RWPE2 (cell line): ENCODE measurements around the gene EDDM13.

ENCODE experiments used
- ATAC-seq: fragments of 200-7000 bp; cut with Tn5 transposase; 3 replicates; pipeline ENCODE4 v1.9.1; 2021; ENCODE audit warnings: low read depth
- DNase-seq: peaks from one replicate; pipeline ENCODE4 v3.0.0-alpha.2; 2020; ENCODE audit warnings: low spot score
- H3K27ac ChIP-seq: fragments of 450-650 bp; 2 replicates; pipeline ENCODE4 v1.5.1; 2017; ENCODE audit warnings: mild to moderate bottlenecking; ENCODE audit not compliant: poor library complexity, severe bottlenecking
- H3K27me3 ChIP-seq: fragments of 250-450 bp; sonication (Bioruptor Pico); 2 replicates; pipeline ENCODE4 v1.5.1; 2021; ENCODE audit warnings: mild to moderate bottlenecking, moderate library complexity; ENCODE audit not compliant: insufficient read depth, poor library complexity, severe bottlenecking
- H3K36me3 ChIP-seq: fragments of 250-450 bp; sonication (Bioruptor Pico); 2 replicates; pipeline ENCODE4 v1.5.1; 2020; ENCODE audit warnings: low read depth, mild to moderate bottlenecking, moderate library complexity
- H3K4me1 ChIP-seq: fragments of 250-450 bp; sonication (Bioruptor Pico); 2 replicates; pipeline ENCODE4 v1.5.1; 2021; ENCODE audit warnings: mild to moderate bottlenecking, moderate library complexity; ENCODE audit not compliant: insufficient read depth, poor library complexity, severe bottlenecking
- H3K4me3 ChIP-seq: fragments of 250-450 bp; sonication (Bioruptor Pico); 2 replicates; pipeline ENCODE4 v1.5.1; 2021; ENCODE audit warnings: mild to moderate bottlenecking, moderate library complexity; ENCODE audit not compliant: severe bottlenecking
- H3K9me3 ChIP-seq: fragments of 250-450 bp; sonication (Bioruptor Pico); 2 replicates; pipeline ENCODE4 v1.5.1; 2021; ENCODE audit warnings: mild to moderate bottlenecking, moderate library complexity; ENCODE audit not compliant: severe bottlenecking
- TF ChIP-seq, protein P1 (sequence below): fragments of 450-650 bp; IDR thresholded peaks from one replicate; pipeline ENCODE4 v1.5.1; 2017; ENCODE audit warnings: mild to moderate bottlenecking, moderate library complexity; ENCODE audit not compliant: poor library complexity, severe bottlenecking

EDDM13 gene

DNA sequence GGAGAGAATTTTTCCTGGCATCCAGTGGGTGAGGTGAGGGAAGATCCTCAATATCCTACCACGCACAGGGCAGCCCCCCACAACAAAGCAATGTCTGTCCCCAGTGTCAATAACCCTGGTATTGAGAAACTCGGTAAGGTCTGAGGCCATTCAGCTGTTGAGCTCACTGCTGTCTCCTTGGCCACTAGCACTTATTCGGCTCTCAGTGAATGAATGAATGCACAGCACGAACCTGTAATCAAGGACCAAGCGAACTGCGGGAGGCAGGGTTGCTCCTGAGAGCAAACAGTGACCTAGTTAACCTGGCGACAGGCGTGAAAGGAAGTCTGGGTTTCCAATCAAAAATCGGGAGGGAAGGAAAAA, 41.5 kb downstream of the EDDM13 start:
- H3K27ac ChIP-seq: peak overlapping the region; percentile 71
- H3K4me1 ChIP-seq: peaks cover 3% of the 10 kb centered on the region
- DNase-seq: no peak
- TF ChIP-seq, protein P1, sequence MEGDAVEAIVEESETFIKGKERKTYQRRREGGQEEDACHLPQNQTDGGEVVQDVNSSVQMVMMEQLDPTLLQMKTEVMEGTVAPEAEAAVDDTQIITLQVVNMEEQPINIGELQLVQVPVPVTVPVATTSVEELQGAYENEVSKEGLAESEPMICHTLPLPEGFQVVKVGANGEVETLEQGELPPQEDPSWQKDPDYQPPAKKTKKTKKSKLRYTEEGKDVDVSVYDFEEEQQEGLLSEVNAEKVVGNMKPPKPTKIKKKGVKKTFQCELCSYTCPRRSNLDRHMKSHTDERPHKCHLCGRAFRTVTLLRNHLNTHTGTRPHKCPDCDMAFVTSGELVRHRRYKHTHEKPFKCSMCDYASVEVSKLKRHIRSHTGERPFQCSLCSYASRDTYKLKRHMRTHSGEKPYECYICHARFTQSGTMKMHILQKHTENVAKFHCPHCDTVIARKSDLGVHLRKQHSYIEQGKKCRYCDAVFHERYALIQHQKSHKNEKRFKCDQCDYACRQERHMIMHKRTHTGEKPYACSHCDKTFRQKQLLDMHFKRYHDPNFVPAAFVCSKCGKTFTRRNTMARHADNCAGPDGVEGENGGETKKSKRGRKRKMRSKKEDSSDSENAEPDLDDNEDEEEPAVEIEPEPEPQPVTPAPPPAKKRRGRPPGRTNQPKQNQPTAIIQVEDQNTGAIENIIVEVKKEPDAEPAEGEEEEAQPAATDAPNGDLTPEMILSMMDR: no peak
- peaks cover 20% of the 10 kb centered on the region for H3K36me3 ChIP-seq
- no peaks in the 10 kb centered on the region for H3K27me3 ChIP-seq
- ATAC-seq: no peak
- no peaks in the 10 kb centered on the region for H3K9me3 ChIP-seq
- peak overlapping the region; percentile 88 for H3K4me3 ChIP-seq

DNA sequence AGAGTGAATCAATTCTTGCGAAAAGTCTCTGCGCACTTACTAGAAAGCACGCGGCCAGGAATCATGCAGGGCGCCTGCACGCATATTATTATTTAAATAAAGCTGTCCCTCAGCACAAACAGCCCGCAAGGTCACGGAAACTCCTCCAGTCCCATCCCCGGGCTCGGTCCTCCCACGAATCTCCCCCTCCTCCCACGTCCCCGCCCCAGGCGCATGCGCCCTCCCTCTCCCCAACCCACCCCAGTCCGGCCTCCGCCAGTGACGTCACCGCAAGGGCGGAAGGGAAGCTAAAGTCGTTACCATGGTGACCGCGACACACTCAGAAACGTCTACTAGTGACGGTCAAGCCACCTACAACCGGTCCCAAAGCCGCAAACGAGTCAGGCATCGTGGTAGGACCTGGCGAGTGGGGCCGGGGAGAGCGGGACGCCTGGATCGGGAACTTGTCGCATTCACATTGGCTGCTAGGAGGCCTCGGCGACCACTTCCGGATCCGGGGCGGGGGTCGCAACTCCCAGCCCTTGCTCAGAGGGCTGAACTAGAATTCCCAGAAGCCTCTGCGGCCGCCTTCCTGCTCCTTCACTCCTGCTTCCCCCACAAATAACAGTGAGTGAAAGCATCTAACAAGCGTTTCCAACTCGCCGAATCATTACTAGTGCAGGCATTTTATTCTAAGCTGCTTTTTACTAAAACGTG, 42.0 kb downstream of the EDDM13 start, which contains the start of gene ZSCAN5A:
ZSCAN5A (minus strand) TSS at position 459 of the 696 bp plus-strand sequence. CDS start 89,793 bp downstream, outside the sequence.
- ATAC-seq (peak; percentile 76), DNase-seq (peak; percentile 95)
- H3K4me3 ChIP-seq: peak within 1 kb of the TSS; percentile 88
- H3K27ac ChIP-seq: peak within 1 kb of the TSS; percentile 71
- no peaks in the 10 kb centered on the region for H3K27me3 ChIP-seq
- TF ChIP-seq, protein P1: no peak
- peaks cover 3% of the 10 kb centered on the region for H3K4me1 ChIP-seq
- H3K36me3 ChIP-seq: peaks cover 15% of the 10 kb centered on the region
- no peaks in the 10 kb centered on the region for H3K9me3 ChIP-seq

DNA sequence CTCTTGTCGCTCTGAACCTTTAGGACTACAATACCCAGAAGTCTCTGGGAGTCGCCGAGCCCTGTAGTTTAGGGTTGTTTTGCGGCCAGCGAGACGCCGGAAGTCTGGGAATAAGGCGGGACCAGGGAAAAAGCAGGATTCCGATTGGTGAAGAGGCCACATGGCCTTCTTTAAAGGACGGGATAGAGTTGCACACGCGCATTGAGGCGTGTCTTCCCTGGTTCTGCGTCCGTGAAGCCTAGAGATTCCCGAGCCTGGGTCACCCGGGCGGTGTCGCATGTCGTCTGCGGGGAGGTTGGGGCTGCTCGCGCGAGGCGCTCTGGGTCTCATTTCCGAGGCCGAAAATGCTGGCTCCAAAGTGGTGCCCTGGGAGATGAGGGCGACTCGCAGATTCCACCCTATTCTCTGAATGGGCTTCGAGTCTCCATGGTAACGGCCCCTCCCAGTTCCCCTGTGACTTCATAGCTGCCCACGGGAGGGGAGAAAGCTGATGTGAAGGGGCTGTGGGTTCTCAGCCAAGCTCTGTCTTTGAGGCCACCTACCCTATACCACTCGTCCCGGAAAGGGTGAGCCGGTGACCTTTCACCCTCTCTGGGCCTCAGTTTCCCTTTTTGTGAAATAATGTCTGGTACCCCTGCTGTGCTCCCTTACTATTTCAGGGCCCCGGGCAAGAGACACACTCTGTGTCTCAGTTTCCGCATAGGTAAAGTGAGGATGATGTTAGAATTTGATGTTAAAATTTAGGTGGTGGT, 42.7 kb downstream of the EDDM13 start:
- Histone ChIP-seq H3K9me3 (no peaks in the 10 kb centered on the region), H3K4me1 (peaks cover 3% of the 10 kb centered on the region), H3K27ac (peak overlapping the region; percentile 71), H3K27me3 (no peaks in the 10 kb centered on the region), H3K36me3 (peaks cover 15% of the 10 kb centered on the region), H3K4me3 (peak overlapping the region; percentile 88)
- ATAC-seq (peak; percentile 96), DNase-seq (peak; percentile 93)
- TF ChIP-seq, protein P1: no peak

DNA sequence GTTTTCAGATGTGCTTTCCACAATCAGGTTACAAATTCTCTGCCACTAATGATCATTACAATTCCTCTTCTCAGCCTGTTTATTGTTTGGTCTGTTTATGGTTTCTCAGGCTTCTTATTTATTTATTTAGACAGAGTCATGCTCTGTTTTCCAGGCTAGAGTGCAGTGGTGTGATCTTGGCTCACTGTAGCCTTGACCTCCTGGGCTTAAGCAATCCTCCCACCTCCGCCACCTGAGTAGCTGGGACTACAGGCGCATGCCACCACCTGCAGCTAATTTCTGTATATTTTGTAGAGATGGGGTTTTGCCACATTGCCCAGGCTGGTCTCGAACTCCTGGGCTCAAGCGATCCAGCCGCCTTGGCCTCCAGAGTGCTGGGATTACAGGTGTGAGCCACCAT, 44.2 kb downstream of the EDDM13 start:
- H3K27ac ChIP-seq: no peak overlapping the region

More for the DNA sequence above, 44.2 kb downstream of the EDDM13 start:
- peaks cover 3% of the 10 kb centered on the region for H3K4me1 ChIP-seq
- no peak overlapping the region for H3K4me3 ChIP-seq
- no peaks in the 10 kb centered on the region for H3K9me3 ChIP-seq
- no peaks in the 10 kb centered on the region for H3K27me3 ChIP-seq
- no peak for DNase-seq
- H3K36me3 ChIP-seq: peaks cover 13% of the 10 kb centered on the region
- TF ChIP-seq, protein P1: no peak
- ATAC-seq: no peak
